ENCODE measurements around the gene PPM1H.
"Not testable (repeated sequence)": the region's sequence is repeated elsewhere in the genome, so short reads cannot be mapped to it uniquely, and the experiment has no call there.

PPM1H gene

DNA sequence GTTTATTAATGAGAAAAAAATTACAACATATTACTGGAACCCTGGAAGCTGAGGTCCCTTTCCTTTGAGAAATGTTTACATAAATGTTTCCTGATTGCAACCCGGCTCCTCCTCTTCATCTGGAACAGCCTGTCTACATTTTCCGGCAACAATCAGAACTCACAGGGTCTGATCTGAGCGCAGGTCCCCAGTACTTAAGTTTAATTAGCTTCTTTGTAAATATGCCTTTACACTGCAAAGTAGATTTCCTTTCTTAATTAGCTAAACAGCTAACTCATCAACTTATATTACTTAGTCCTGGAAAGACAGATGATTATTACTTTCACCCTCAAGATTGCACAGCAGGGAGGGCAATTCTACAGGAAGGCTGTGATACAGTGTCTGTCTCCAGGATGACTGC is 255.3 kb downstream of the PPM1H start:
- TF ChIP-seq EZH2 (IDR thresholded peaks at IDR 0.05) = no peak
- peak; percentile 64; the same call in 1 of the 2 replicates for TF ChIP-seq POLR2AphosphoS5 (IDR thresholded peaks at IDR 0.05; ENCODE audit: borderline replicate concordance, low read depth, low read length)
- TF ChIP-seq FOXP2 (optimal IDR thresholded peaks at IDR 0.05; ENCODE audit: control extremely low read depth, extremely low read length, insufficient read depth) = no peak
- H3K4me3 ChIP-seq = peak overlapping the region; percentile 37; the same call in 1 of the 2 replicates
- H3K9ac ChIP-seq (ENCODE audit: insufficient read length) = no peak overlapping the region
- H3K27ac ChIP-seq = no peak overlapping the region
- H3K9me3 ChIP-seq (ENCODE audit: low read depth, low read length) = no peaks in the 10 kb centered on the region
- H3K36me3 ChIP-seq (ENCODE audit: insufficient read depth, low read length) = no peaks in the 10 kb centered on the region
- peak; percentile 59 for DNase-seq (ENCODE audit: low read depth, low spot score)

GRCh38 chr12:62677355-62677754 is 257.6 kb downstream of the PPM1H start:
- DNase-seq (ENCODE audit: low read depth, low spot score) = no peak
- H3K36me3 ChIP-seq (ENCODE audit: insufficient read depth, low read length) = no peaks in the 10 kb centered on the region
- no peak overlapping the region for H3K9ac ChIP-seq (ENCODE audit: insufficient read length)
- H3K27ac ChIP-seq = no peak overlapping the region
- H3K4me3 ChIP-seq = no peak overlapping the region
- no peaks in the 10 kb centered on the region for H3K9me3 ChIP-seq (ENCODE audit: low read depth, low read length)
- TF ChIP-seq POLR2AphosphoS5 (IDR thresholded peaks at IDR 0.05; ENCODE audit: borderline replicate concordance, low read depth, low read length) = no peak
- no peak for TF ChIP-seq EZH2 (IDR thresholded peaks at IDR 0.05)
- no peak for TF ChIP-seq FOXP2 (optimal IDR thresholded peaks at IDR 0.05; ENCODE audit: control extremely low read depth, extremely low read length, insufficient read depth)

DNA sequence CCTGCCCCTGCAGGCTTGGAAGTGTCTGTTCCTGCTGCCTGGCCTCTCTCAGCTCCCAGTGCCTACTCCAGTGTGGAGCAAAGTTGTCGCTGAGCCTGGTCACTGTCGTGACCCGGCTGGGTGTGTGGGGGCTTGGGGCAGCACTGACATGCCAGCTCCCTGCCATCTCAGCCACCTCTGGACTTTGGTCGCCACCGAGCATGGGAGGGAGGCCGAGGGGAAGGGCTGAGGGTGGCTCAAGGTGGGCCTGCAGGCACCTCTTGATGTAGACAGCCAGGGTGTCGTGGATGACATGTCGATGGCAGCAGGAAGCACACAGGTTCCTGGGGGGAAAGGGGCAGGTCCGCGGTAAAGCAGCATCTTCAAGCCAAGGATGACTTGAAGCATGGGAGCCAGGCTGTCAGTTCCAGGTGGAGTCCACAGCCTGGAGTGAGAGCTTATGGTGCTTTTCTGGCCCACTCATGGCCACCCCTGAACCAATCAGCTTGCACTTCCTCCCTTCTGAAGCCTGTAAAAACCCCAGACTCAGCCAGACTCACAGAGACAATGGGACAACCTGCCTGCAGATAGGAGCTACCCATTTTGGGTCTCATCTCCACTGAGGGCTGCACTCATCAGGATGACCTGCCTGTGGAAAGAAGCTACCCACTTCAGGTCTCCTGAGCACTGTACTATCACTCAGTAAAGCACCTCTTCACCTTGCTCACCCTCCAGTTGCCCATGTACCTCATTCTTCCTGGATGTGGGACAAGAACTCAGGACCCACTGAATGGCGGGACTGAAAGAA is 258.2 kb downstream of the PPM1H start:
- DNase-seq (ENCODE audit: low read depth, low spot score) = no peak
- H3K9ac ChIP-seq (ENCODE audit: insufficient read length) = no peak overlapping the region
- H3K36me3 ChIP-seq (ENCODE audit: insufficient read depth, low read length) = no peaks in the 10 kb centered on the region
- H3K27ac ChIP-seq = no peak overlapping the region
- TF ChIP-seq POLR2AphosphoS5 (IDR thresholded peaks at IDR 0.05; ENCODE audit: borderline replicate concordance, low read depth, low read length) (no peak), FOXP2 (optimal IDR thresholded peaks at IDR 0.05; ENCODE audit: control extremely low read depth, extremely low read length, insufficient read depth) (no peak), EZH2 (IDR thresholded peaks at IDR 0.05) (no peak)
- no peak overlapping the region for H3K4me3 ChIP-seq
- H3K9me3 ChIP-seq (ENCODE audit: low read depth, low read length) = no peaks in the 10 kb centered on the region

DNA sequence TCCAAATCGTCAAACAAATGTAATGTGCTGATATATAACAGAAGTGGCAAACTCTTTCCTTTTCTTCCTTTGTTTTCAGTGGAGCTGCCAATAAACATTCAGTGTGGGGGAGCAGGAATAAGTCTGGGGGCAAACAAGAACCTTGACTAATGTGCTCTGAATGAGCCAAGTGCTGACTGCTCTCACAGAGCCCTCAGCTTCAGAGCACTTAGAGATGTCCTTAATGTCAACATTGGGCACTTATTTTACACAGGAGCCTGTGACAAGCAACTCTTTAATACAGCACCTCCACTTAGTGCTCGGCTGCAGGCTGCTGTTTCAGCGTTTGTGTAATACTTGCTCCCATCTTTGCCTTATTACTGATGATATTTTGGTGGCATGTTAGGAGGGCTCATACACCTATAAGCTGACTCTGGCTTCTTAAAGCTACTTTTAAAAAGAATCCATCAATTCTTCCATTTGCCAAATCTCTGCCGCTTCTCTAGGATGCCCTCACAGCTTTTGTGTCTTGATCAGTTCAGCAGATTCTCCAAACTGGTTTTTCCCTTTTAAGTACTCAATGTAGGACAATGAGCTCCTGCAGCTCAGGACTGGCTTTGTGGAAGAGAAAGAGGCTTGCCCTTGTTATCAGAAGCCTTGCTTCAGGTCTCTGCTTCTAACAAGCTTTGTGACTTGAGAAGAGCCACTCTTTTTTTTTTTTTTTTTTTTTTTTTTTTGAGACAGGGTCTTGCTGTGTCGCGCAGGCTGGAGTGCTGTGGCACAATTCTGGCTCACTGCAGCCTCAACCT is 261.7 kb downstream of the PPM1H start:
- no peak overlapping the region for H3K4me3 ChIP-seq
- H3K9me3 ChIP-seq (ENCODE audit: low read depth, low read length) = no peaks in the 10 kb centered on the region
- no peak for TF ChIP-seq EZH2 (IDR thresholded peaks at IDR 0.05)
- TF ChIP-seq POLR2AphosphoS5 (IDR thresholded peaks at IDR 0.05; ENCODE audit: borderline replicate concordance, low read depth, low read length) = no peak
- no peak for TF ChIP-seq FOXP2 (optimal IDR thresholded peaks at IDR 0.05; ENCODE audit: control extremely low read depth, extremely low read length, insufficient read depth)
- H3K27ac ChIP-seq = no peak overlapping the region
- no peaks in the 10 kb centered on the region for H3K36me3 ChIP-seq (ENCODE audit: insufficient read depth, low read length)
- no peak overlapping the region for H3K9ac ChIP-seq (ENCODE audit: insufficient read length)
- no peak for DNase-seq (ENCODE audit: low read depth, low spot score)

DNA sequence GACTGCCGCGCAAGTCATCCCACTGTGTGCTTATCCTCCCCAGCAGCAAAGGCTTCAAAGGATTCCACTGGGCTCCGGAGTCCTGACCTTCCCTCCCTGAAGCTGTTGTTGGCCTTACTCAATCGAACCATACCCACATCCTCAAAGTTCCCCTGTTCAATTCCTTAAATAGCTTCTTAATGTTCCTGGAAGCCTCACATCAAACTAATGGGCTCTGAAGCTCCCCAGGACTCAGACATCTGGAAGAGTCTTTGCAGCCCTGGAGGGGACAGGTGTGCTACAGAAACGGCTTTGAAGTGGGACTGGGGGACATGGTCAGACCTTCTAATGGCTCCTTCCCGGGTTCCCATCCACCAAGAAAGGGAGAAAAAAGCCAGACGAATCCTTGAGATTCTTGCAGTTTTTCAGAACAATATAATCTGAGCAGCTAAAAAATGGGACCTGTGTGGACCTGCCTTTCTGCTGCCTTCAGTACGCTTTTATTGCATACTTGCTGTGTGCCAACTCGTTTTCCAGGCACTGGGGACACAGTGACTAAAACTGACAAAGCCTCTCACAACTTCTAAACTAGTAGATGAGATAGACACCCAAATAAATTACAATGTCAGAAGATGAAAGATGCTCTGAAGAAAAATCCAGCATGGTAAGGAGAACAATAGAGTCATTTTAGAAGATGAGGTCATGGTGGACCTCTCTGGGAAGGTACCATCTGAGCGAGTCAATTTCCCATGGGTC is 263.8 kb downstream of the PPM1H start:
- no peaks in the 10 kb centered on the region for H3K36me3 ChIP-seq (ENCODE audit: insufficient read depth, low read length)
- DNase-seq (ENCODE audit: low read depth, low spot score) = no peak
- H3K27ac ChIP-seq = no peak overlapping the region
- H3K4me3 ChIP-seq = no peak overlapping the region
- H3K9ac ChIP-seq (ENCODE audit: insufficient read length) = no peak overlapping the region
- no peaks in the 10 kb centered on the region for H3K9me3 ChIP-seq (ENCODE audit: low read depth, low read length)
- no peak for TF ChIP-seq FOXP2 (optimal IDR thresholded peaks at IDR 0.05; ENCODE audit: control extremely low read depth, extremely low read length, insufficient read depth)
- TF ChIP-seq EZH2 (IDR thresholded peaks at IDR 0.05) = no peak
- TF ChIP-seq POLR2AphosphoS5 (IDR thresholded peaks at IDR 0.05; ENCODE audit: borderline replicate concordance, low read depth, low read length) = no peak

DNA sequence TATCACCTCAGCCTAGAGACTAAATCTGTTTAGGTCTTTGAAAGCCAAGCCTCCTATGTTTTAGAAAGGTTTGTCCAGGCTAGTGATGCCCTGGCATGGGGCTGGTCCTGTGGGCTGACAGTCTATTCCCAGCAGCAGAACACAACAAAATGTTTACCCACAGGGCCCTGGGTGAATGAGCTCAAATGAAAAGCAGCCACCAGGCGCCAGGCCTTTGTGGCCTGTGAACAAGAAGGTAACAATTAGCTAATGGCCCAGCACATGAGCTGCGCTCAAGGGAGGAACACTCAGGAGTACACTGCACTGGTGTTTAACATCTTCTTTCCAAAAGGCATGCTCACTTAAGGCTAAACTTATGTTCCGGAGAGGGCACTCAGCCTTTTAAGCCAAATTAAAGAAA is 266.2 kb downstream of the PPM1H start:
- TF ChIP-seq FOXP2 (optimal IDR thresholded peaks at IDR 0.05; ENCODE audit: control extremely low read depth, extremely low read length, insufficient read depth) (no peak), POLR2AphosphoS5 (IDR thresholded peaks at IDR 0.05; ENCODE audit: borderline replicate concordance, low read depth, low read length) (no peak), EZH2 (IDR thresholded peaks at IDR 0.05) (no peak)
- no peak for DNase-seq (ENCODE audit: low read depth, low spot score)
- no peaks in the 10 kb centered on the region for H3K9me3 ChIP-seq (ENCODE audit: low read depth, low read length)
- no peaks in the 10 kb centered on the region for H3K36me3 ChIP-seq (ENCODE audit: insufficient read depth, low read length)
- H3K9ac ChIP-seq (ENCODE audit: insufficient read length) = no peak overlapping the region
- H3K4me3 ChIP-seq = no peak overlapping the region
- H3K27ac ChIP-seq = no peak overlapping the region

DNA sequence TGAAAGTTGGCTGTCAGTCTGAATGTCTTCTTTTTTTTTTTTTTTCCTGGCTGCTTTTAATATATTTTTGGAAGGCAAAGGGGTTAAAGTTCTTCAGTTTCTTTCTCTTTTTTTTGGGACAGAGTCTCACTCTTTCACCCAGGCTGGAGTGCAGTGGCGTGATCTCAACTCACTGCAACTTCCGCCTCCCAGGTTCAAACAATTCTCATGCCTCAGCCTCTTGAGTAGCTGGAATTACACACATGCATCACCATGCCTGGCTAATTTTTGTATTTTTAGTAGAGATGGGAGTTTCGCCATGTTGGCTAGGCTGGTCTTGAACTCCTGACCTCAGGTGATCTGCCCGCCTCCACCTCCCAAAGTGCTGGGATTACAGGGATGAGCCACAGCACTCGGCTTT is 270.0 kb downstream of the PPM1H start:
- not testable (repeated sequence) for H3K27ac ChIP-seq; H3K9me3 ChIP-seq (ENCODE audit: low read depth, low read length); DNase-seq (ENCODE audit: low read depth, low spot score); H3K9ac ChIP-seq (ENCODE audit: insufficient read length); H3K4me3 ChIP-seq; H3K36me3 ChIP-seq (ENCODE audit: insufficient read depth, low read length)

DNA sequence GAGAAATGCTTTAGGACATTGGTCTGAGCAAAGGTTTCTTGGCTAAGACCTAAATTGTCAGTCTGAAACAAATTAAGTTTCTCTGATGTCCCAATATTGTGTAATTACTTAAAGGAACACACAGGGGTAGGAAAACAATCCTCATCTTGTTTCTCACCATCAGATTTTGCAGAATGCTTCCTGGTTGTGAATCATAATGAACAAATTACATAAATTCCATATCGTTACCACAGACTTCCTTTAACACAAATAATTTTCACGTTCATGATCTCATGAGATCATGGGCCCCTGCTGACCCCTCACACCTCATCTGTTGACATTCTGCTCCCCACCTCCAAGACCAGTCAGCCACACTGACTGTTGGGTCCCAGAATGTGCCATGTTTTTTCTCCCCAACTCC is 274.2 kb downstream of the PPM1H start:
- no peaks in the 10 kb centered on the region for H3K36me3 ChIP-seq (ENCODE audit: insufficient read depth, low read length)
- no peak overlapping the region for H3K4me3 ChIP-seq
- no peak for DNase-seq (ENCODE audit: low read depth, low spot score)
- H3K27ac ChIP-seq = no peak overlapping the region
- TF ChIP-seq FOXP2 (optimal IDR thresholded peaks at IDR 0.05; ENCODE audit: control extremely low read depth, extremely low read length, insufficient read depth) (no peak), EZH2 (IDR thresholded peaks at IDR 0.05) (no peak)
- no peaks in the 10 kb centered on the region for H3K9me3 ChIP-seq (ENCODE audit: low read depth, low read length)
- H3K9ac ChIP-seq (ENCODE audit: insufficient read length) = no peak overlapping the region

Measured in SK-N-MC (cell line).